Activated T-helper 1 cell treated with Interleukin-2 at 50 U/mL for 16 hours (primary cell): ENCODE data around the gene CNRIP1.

Experiments used
- DNase-seq: peaks from one replicate; pipeline ENCODE4 v3.0.0-alpha.2; 2020; ENCODE audit warnings: low read depth

The CNRIP1 gene

GRCh38 chr2:68292108-68292710, 27.5 kb downstream of the CNRIP1 start:
- DNase-seq: no peak

GRCh38 chr2:68291314-68291713, 28.4 kb downstream of the CNRIP1 start:
- no peak for DNase-seq

- DNase-seq: no peak
Observed at GRCh38 chr2:68290901-68291300, 28.8 kb downstream of the CNRIP1 start.

- DNase-seq: no peak
Observed at GRCh38 chr2:68287580-68288441, 31.9 kb downstream of the CNRIP1 start.

GRCh38 chr2:68284896-68285295, 34.9 kb downstream of the CNRIP1 start:
- DNase-seq: no peak

- DNase-seq: no peak
Observed at GRCh38 chr2:68283419-68283812, 36.3 kb downstream of the CNRIP1 start.

- DNase-seq: no peak
Observed at GRCh38 chr2:68282811-68283418, 36.8 kb downstream of the CNRIP1 start.

GRCh38 chr2:68280796-68281195, 39.0 kb downstream of the CNRIP1 start:
- DNase-seq: no peak

GRCh38 chr2:68280348-68280747, 39.4 kb downstream of the CNRIP1 start:
- DNase-seq: no peak

GRCh38 chr2:68279691-68280090, 40.1 kb downstream of the CNRIP1 start:
- no peak for DNase-seq

- DNase-seq: no peak
Observed at GRCh38 chr2:68278169-68278568, 41.6 kb downstream of the CNRIP1 start.

GRCh38 chr2:68274022-68274421, 45.7 kb downstream of the CNRIP1 start:
- no peak for DNase-seq

GRCh38 chr2:68272246-68272994, 47.3 kb downstream of the CNRIP1 start:
- no peak for DNase-seq

GRCh38 chr2:68266655-68267054, 53.1 kb downstream of the CNRIP1 start:
- no peak for DNase-seq

- no peak for DNase-seq
Observed at GRCh38 chr2:68263632-68264031, 56.1 kb downstream of the CNRIP1 start.

- DNase-seq: no peak
Observed at GRCh38 chr2:68258851-68259250, 60.9 kb downstream of the CNRIP1 start.

- DNase-seq: no peak
Observed at GRCh38 chr2:68256093-68256450, 63.7 kb downstream of the CNRIP1 start.

- no peak for DNase-seq
Observed at GRCh38 chr2:68253219-68254068, 66.3 kb downstream of the CNRIP1 start.

- DNase-seq: peak; percentile 95
Observed at GRCh38 chr2:68252400-68253218, 67.1 kb downstream of the CNRIP1 start, which contains the start of gene PPP3R1. PPP3R1 (minus strand) TSS chr2:68252532; CDS start chr2:68252127, 405 bp downstream.

GRCh38 chr2:68251855-68252399, 67.8 kb downstream of the CNRIP1 start:
- DNase-seq: peak; percentile 28
